Liver (tissue), 9 donors: ENCODE results near the gene SLC25A34. TPM values are rescaled to one million over a fixed set of nuclear protein-coding genes. Genes with fewer than 3 reads are reported as not detected.

ENCODE experiments used
- DNase-seq: peaks from one replicate; pipeline ENCODE4 v3.0.0-alpha.2; 2017; ENCODE audit warnings: low spot score
- H3K27ac ChIP-seq, 2 donors: one replicate each; pipeline ENCODE4 v1.7.0; 2013; ENCODE audit warnings: inconsistent platforms in 2 of 2, low read length in 2 of 2, control low read depth in 1 of 2, low read depth in 1 of 2, mild to moderate bottlenecking in 1 of 2
- H3K27me3 ChIP-seq, 4 donors: one replicate each; pipeline versions ENCODE4 v1.6.1 to v1.7.0; 2013; ENCODE audit warnings: low read length in 3 of 4, inconsistent platforms in 1 of 4, mild to moderate bottlenecking in 1 of 4, moderate library complexity in 1 of 4; ENCODE audit not compliant: control insufficient read depth in 4 of 4, insufficient read depth in 4 of 4
- H3K36me3 ChIP-seq, 4 donors: one replicate each; pipeline versions ENCODE4 v1.6.1 to v1.7.0; 2013; ENCODE audit warnings: low read length in 3 of 4, mild to moderate bottlenecking in 3 of 4, low read depth in 1 of 4, moderate library complexity in 1 of 4; ENCODE audit not compliant: control insufficient read depth in 4 of 4, insufficient read depth in 3 of 4
- H3K4me1 ChIP-seq, 4 donors: one replicate each; pipeline versions ENCODE4 v1.6.1 to v1.7.0; 2013; ENCODE audit warnings: low read length in 3 of 4, mild to moderate bottlenecking in 3 of 4, moderate library complexity in 1 of 4; ENCODE audit not compliant: control insufficient read depth in 4 of 4, insufficient read depth in 4 of 4
- H3K4me3 ChIP-seq, 3 donors: one replicate each; pipeline versions ENCODE4 v1.6.1 to v1.7.0; 2013; ENCODE audit warnings: low read length in 3 of 3, control low read depth in 1 of 3, low read depth in 1 of 3, mild to moderate bottlenecking in 1 of 3
- H3K9ac ChIP-seq, 2 donors: one replicate each; pipeline ENCODE4 v1.7.0; 2013; ENCODE audit warnings: low read length in 2 of 2, mild to moderate bottlenecking in 2 of 2, moderate library complexity in 2 of 2, control low read depth in 1 of 2, low read depth in 1 of 2
- H3K9me3 ChIP-seq, 4 donors: one replicate each; pipeline versions ENCODE4 v1.6.1 to v1.7.0; 2013; ENCODE audit warnings: low read length in 3 of 4; ENCODE audit not compliant: control insufficient read depth in 4 of 4
- EGR1 ChIP-seq, 2 donors: IDR thresholded peaks; 2 replicates each; pipeline ENCODE4 v1.6.1; 2016 to 2018; ENCODE audit warnings: antibody characterized with exemption in 2 of 2, low read depth in 2 of 2
- FOXA1 ChIP-seq: IDR thresholded peaks from 2 replicates; pipeline ENCODE4 v1.6.1; 2016; ENCODE audit warnings: antibody characterized with exemption
- FOXA2 ChIP-seq: IDR thresholded peaks from 2 replicates; pipeline ENCODE4 v1.6.1; 2016; ENCODE audit warnings: antibody characterized with exemption
- GABPA ChIP-seq, 2 donors: IDR thresholded peaks in 1 of 2; conservative IDR thresholded peaks in 1 of 2; 2 replicates each; pipeline ENCODE4 v1.6.1; 2016; ENCODE audit warnings: antibody characterized with exemption in 2 of 2, mild to moderate bottlenecking in 1 of 2, moderate library complexity in 1 of 2
- HNF4A ChIP-seq, 2 donors: conservative IDR thresholded peaks; 2 replicates each; pipeline ENCODE4 v1.6.1; 2016; ENCODE audit warnings: antibody characterized with exemption in 2 of 2, mild to moderate bottlenecking in 2 of 2
- HNF4G ChIP-seq: IDR thresholded peaks from 2 replicates; pipeline ENCODE4 v1.6.1; 2016; ENCODE audit warnings: antibody characterized with exemption
- JUND ChIP-seq, 2 donors: IDR thresholded peaks; 2 replicates each; pipeline ENCODE4 v1.6.1; 2016; ENCODE audit warnings: antibody characterized with exemption in 2 of 2
- NR2F2 ChIP-seq: IDR thresholded peaks from 2 replicates; pipeline ENCODE4 v1.6.1; 2016; ENCODE audit warnings: antibody characterized with exemption
- RAD21 ChIP-seq, 2 donors: IDR thresholded peaks; 2 replicates each; pipeline ENCODE4 v1.6.1; 2016; ENCODE audit warnings: antibody characterized with exemption in 2 of 2, mild to moderate bottlenecking in 2 of 2
- RXRA ChIP-seq, 2 donors: IDR thresholded peaks; 2 replicates each; pipeline ENCODE4 v1.6.1; 2017 to 2018; ENCODE audit warnings: antibody characterized with exemption in 2 of 2, mild to moderate bottlenecking in 1 of 2
- SP1 ChIP-seq: IDR thresholded peaks from 2 replicates; pipeline ENCODE4 v1.6.1; 2018; ENCODE audit warnings: antibody characterized with exemption, mild to moderate bottlenecking
- TAF1 ChIP-seq: conservative IDR thresholded peaks from 2 replicates; pipeline ENCODE4 v1.6.1; 2016; ENCODE audit warnings: antibody characterized with exemption, mild to moderate bottlenecking
- YY1 ChIP-seq: IDR thresholded peaks from 2 replicates; pipeline ENCODE4 v1.6.1; 2016; ENCODE audit warnings: antibody characterized with exemption, mild to moderate bottlenecking
- WGBS: extraction: QIAGEN DNeasy Blood & Tissue Kit; methylation state at CpG from one replicate; pipeline ENCODE4 v1.1.7; 2013; 5-methylcytosine and 5-hydroxymethylcytosine counted together
- polyA plus RNA-seq, 2 donors: library from polyadenylated mRNA; stranded (reverse) in 1 of 2; unstranded in 1 of 2; fragments of 200-250 nt in 1 of 2; fragments of >200 nt in 1 of 2; fragmentation: Nextera tagmentation in 1 of 2; extraction: Ambion mirVana in 1 of 2; gene quantifications; one replicate each; pipeline versions ENCODE4 v1.2.1 to v1.2.3, GENCODE V29; 2013 to 2015
- total RNA-seq, 2 donors: library from RNA; depleted of rRNA; stranded (reverse); fragments of >200 nt; gene quantifications; one replicate each; pipeline ENCODE4 v1.2.3, GENCODE V29; 2014
- TF ChIP-seq, protein P1 (sequence below): fragments of 150-350 bp; IDR thresholded peaks from 2 replicates; pipeline ENCODE4 v1.5.1; 2017; ENCODE audit warnings: improper control_type of control experiment, low read depth, low read length; ENCODE audit not compliant: missing input control
- TF ChIP-seq, protein P2 (sequence below): IDR thresholded peaks from 2 replicates; pipeline ENCODE4 v1.6.1; 2016; ENCODE audit warnings: antibody characterized with exemption, mild to moderate bottlenecking
- TF ChIP-seq, protein P3 (sequence below): IDR thresholded peaks from 2 replicates; pipeline ENCODE4 v1.6.1; 2016; ENCODE audit warnings: antibody characterized with exemption
- TF ChIP-seq, protein P4 (sequence below): IDR thresholded peaks from 2 replicates; pipeline ENCODE4 v1.6.1; 2016; ENCODE audit warnings: antibody characterized with exemption
- TF ChIP-seq, protein P5 (sequence below): IDR thresholded peaks from 2 replicates; pipeline ENCODE4 v1.6.1; 2016; ENCODE audit warnings: antibody characterized with exemption
- donor health status: healthy.
- donor health status: healthy.
- donor health status: healthy.
- donor health status: healthy.
- donor health status: healthy.

Gene SLC25A34
- total and polyA plus RNA-seq, 4 donors, result 0.79 to 7.3 (median 2.4) TPM

DNA sequence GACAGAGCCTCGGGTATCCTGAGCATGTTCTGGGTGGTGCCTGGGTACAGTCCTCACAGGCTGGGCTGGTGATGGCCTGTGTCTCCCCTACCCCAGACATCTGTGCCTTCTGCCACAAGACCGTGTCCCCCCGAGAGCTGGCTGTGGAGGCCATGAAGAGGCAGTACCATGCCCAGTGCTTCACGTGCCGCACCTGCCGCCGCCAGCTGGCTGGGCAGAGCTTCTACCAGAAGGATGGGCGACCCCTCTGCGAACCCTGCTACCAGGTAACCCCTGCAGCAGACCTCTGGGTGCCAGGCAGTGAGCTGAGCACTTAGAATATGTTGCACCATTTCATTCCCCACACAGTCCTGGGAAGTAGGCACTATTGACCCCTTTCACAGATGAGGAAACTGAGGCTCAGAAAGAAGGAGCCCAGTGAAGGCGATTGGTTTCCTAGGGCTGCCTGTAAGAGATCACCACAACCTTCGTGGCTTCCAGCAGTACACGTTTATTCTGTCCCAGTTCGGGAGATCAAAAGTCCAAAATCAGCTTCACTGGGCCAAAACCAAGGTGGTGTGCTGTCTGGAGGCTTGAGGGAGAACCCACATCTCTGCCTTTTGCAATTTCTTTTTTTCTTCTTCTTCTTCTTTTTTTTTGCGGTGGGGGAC, 34.4 kb downstream of the SLC25A34 start:
- Histone ChIP-seq H3K27ac (no peak overlapping the region), H3K9ac (no peak overlapping the region), H3K4me1 (peaks cover 0 to 4% (median 0%) of the 10 kb centered on the region in 4 donors), H3K9me3 (no peaks in the 10 kb centered on the region), H3K27me3 (no peaks in the 10 kb centered on the region), H3K36me3 (peaks cover 0 to 3% (median 0%) of the 10 kb centered on the region in 4 donors), H3K4me3 (no peak overlapping the region)
- WGBS, result 87% methylated on average over 14 of the region's 14 CpGs
- TF ChIP-seq HNF4A (conservative IDR thresholded peaks at IDR 0.05), result peak; percentile 17 to 20
- TF ChIP-seq, protein P1, sequence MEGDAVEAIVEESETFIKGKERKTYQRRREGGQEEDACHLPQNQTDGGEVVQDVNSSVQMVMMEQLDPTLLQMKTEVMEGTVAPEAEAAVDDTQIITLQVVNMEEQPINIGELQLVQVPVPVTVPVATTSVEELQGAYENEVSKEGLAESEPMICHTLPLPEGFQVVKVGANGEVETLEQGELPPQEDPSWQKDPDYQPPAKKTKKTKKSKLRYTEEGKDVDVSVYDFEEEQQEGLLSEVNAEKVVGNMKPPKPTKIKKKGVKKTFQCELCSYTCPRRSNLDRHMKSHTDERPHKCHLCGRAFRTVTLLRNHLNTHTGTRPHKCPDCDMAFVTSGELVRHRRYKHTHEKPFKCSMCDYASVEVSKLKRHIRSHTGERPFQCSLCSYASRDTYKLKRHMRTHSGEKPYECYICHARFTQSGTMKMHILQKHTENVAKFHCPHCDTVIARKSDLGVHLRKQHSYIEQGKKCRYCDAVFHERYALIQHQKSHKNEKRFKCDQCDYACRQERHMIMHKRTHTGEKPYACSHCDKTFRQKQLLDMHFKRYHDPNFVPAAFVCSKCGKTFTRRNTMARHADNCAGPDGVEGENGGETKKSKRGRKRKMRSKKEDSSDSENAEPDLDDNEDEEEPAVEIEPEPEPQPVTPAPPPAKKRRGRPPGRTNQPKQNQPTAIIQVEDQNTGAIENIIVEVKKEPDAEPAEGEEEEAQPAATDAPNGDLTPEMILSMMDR, result no peak
- DNase-seq, result no peak

DNA sequence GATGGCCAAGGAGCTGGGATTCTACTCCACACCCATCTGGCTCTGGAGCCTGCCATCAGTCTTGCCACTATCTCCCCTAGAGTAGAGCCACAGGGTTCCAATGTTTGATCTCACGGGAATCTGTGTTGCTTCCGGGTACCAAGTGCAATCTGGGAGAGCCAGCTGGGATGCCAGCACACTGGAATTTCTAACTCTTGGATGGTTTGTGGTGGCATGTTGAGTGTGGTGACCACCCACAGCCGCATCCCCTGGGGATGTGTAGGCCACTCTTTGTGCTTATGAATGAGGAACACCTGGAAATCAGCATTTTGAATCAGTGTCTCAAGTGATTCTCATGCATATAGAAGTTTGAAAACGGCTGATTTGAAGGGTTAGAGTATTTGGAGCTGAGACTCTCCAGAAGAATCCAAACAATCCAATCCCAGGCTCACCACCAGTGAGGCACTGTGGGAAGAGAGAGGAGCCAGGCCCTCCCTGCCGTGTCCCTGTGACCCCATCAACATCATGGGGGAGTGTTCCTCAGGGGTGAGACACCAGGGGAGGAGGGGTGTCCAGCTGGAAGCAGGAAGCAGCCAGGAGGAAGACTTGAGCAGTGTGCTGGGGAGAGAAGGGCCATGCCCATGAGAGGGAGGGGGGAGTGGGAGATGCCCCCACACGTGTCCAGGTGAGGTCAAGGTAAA, 35.9 kb downstream of the SLC25A34 start:
- peaks cover 0 to 4% (median 0%) of the 10 kb centered on the region in 4 donors for H3K4me1 ChIP-seq
- TF ChIP-seq NR2F2 (no peak), RAD21 (IDR thresholded peaks at IDR 0.05) (no peak), YY1 (no peak), FOXA1 (no peak), TAF1 (no peak), SP1 (no peak), EGR1 (IDR thresholded peaks at IDR 0.05; ENCODE audit: low read depth in 2 of 2) (no peak), HNF4A (conservative IDR thresholded peaks at IDR 0.05) (no peak), FOXA2 (no peak), HNF4G (no peak), JUND (IDR thresholded peaks at IDR 0.05) (no peak), RXRA (IDR thresholded peaks at IDR 0.05) (no peak), GABPA (IDR thresholded peaks at IDR 0.05 in 1 of 2, conservative IDR thresholded peaks at IDR 0.05 in 1 of 2) (no peak)
- TF ChIP-seq, protein P2, sequence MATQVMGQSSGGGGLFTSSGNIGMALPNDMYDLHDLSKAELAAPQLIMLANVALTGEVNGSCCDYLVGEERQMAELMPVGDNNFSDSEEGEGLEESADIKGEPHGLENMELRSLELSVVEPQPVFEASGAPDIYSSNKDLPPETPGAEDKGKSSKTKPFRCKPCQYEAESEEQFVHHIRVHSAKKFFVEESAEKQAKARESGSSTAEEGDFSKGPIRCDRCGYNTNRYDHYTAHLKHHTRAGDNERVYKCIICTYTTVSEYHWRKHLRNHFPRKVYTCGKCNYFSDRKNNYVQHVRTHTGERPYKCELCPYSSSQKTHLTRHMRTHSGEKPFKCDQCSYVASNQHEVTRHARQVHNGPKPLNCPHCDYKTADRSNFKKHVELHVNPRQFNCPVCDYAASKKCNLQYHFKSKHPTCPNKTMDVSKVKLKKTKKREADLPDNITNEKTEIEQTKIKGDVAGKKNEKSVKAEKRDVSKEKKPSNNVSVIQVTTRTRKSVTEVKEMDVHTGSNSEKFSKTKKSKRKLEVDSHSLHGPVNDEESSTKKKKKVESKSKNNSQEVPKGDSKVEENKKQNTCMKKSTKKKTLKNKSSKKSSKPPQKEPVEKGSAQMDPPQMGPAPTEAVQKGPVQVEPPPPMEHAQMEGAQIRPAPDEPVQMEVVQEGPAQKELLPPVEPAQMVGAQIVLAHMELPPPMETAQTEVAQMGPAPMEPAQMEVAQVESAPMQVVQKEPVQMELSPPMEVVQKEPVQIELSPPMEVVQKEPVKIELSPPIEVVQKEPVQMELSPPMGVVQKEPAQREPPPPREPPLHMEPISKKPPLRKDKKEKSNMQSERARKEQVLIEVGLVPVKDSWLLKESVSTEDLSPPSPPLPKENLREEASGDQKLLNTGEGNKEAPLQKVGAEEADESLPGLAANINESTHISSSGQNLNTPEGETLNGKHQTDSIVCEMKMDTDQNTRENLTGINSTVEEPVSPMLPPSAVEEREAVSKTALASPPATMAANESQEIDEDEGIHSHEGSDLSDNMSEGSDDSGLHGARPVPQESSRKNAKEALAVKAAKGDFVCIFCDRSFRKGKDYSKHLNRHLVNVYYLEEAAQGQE, result no peak
- TF ChIP-seq, protein P3, sequence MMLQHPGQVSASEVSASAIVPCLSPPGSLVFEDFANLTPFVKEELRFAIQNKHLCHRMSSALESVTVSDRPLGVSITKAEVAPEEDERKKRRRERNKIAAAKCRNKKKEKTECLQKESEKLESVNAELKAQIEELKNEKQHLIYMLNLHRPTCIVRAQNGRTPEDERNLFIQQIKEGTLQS, result no peak
- TF ChIP-seq, protein P1, result no peak
- TF ChIP-seq, protein P4, sequence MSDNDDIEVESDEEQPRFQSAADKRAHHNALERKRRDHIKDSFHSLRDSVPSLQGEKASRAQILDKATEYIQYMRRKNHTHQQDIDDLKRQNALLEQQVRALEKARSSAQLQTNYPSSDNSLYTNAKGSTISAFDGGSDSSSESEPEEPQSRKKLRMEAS, result no peak
- TF ChIP-seq, protein P5, sequence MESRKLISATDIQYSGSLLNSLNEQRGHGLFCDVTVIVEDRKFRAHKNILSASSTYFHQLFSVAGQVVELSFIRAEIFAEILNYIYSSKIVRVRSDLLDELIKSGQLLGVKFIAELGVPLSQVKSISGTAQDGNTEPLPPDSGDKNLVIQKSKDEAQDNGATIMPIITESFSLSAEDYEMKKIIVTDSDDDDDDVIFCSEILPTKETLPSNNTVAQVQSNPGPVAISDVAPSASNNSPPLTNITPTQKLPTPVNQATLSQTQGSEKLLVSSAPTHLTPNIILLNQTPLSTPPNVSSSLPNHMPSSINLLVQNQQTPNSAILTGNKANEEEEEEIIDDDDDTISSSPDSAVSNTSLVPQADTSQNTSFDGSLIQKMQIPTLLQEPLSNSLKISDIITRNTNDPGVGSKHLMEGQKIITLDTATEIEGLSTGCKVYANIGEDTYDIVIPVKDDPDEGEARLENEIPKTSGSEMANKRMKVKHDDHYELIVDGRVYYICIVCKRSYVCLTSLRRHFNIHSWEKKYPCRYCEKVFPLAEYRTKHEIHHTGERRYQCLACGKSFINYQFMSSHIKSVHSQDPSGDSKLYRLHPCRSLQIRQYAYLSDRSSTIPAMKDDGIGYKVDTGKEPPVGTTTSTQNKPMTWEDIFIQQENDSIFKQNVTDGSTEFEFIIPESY, result no peak
- no peak overlapping the region for H3K9ac ChIP-seq
- no peak overlapping the region for H3K27ac ChIP-seq
- H3K9me3 ChIP-seq, result no peaks in the 10 kb centered on the region
- DNase-seq, result no peak
- no peaks in the 10 kb centered on the region for H3K27me3 ChIP-seq
- 83% methylated on average over 6 of the region's 6 CpGs for WGBS
- no peak overlapping the region for H3K4me3 ChIP-seq
- peaks cover 0 to 3% (median 0%) of the 10 kb centered on the region in 4 donors for H3K36me3 ChIP-seq
